Thymus (tissue), 11 donors: ENCODE data around the gene NDUFB2. TPM values are rescaled to one million over a fixed set of nuclear protein-coding genes. Genes with fewer than 3 reads are reported as not detected.
"Not testable (repeated sequence)": the region's sequence is repeated elsewhere in the genome, so short reads cannot be mapped to it uniquely, and the experiment has no call there.

Source experiments
- DNase-seq, 9 donors: peaks; one replicate each; pipeline ENCODE4 v3.0.0-alpha.2; 2013; ENCODE audit warnings: low spot score in 9 of 9, low read depth in 6 of 9, missing footprints in 1 of 9
- H3K27ac ChIP-seq, 2 donors: one replicate each; pipeline ENCODE4 v1.5.1; 2013; ENCODE audit warnings: control low read depth in 1 of 2, low read depth in 1 of 2, low read length in 1 of 2, mild to moderate bottlenecking in 1 of 2, moderate library complexity in 1 of 2
- H3K27me3 ChIP-seq, 2 donors: one replicate each; pipeline ENCODE4 v1.5.1; 2013; ENCODE audit warnings: low read length in 1 of 2; ENCODE audit not compliant: control insufficient read depth in 2 of 2, insufficient read depth in 1 of 2
- H3K36me3 ChIP-seq, 2 donors: one replicate each; pipeline ENCODE4 v1.5.1; 2013; ENCODE audit warnings: low read length in 1 of 2, mild to moderate bottlenecking in 1 of 2, moderate library complexity in 1 of 2; ENCODE audit not compliant: control insufficient read depth in 2 of 2, insufficient read depth in 2 of 2
- H3K4me1 ChIP-seq, 2 donors: one replicate each; pipeline ENCODE4 v1.5.1; 2013; ENCODE audit warnings: low read length in 2 of 2; ENCODE audit not compliant: control insufficient read depth in 2 of 2, insufficient read depth in 2 of 2
- H3K4me3 ChIP-seq, 2 donors: one replicate each; pipeline ENCODE4 v1.5.1; 2013; ENCODE audit warnings: low read length in 2 of 2, control low read depth in 1 of 2, mild to moderate bottlenecking in 1 of 2
- H3K9me3 ChIP-seq, 2 donors: one replicate each; pipeline ENCODE4 v1.5.1; 2013; ENCODE audit warnings: low read length in 1 of 2, mild to moderate bottlenecking in 1 of 2; ENCODE audit not compliant: control insufficient read depth in 2 of 2, insufficient read depth in 1 of 2
- WGBS: extraction: QIAGEN DNeasy Blood & Tissue Kit; methylation state at CpG from one replicate; pipeline ENCODE4 v1.1.7; 2013; 5-methylcytosine and 5-hydroxymethylcytosine counted together
- polyA plus RNA-seq: library from polyadenylated mRNA; stranded (reverse); fragments of 200-250 nt; gene quantifications from one replicate; pipeline ENCODE4 v1.2.3, GENCODE V29; 2013
- total RNA-seq: library from RNA; stranded (reverse); fragments of 120-200 nt; gene quantifications from one replicate; pipeline ENCODE4 v1.2.4, GENCODE V29; 2013
- donor health status: healthy.

The NDUFB2 gene
- total and polyA plus RNA-seq, 2 donors, result 209 to 254 TPM

DNA sequence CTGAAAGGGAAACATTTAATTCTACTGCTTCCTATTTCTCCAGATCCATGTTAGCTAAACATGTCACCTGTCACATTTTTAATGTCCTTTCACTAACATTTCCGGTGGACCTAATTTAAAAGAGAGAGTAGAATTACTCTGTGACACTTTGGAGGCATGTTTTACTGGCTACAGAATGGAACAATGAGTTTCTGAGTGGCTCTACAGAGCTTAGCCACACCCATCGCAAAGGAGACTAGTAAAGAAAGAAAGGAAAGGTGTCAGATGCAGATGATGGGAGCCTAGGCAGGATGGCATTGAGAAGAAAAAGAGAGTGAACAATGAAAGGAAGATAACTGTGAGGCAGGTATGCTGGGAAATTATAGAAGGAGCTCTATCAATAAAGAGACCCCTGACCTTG lies 35.9 kb downstream of the NDUFB2 start:
- Histone ChIP-seq H3K9me3 (no peaks in the 10 kb centered on the region), H3K36me3 (peaks cover 2 to 3% of the 10 kb centered on the region in 2 donors), H3K27ac (no peak overlapping the region), H3K27me3 (no peaks in the 10 kb centered on the region), H3K4me3 (no peak overlapping the region), H3K4me1 (no peaks in the 10 kb centered on the region)
- DNase-seq, result no peak
- 96% methylated on average over 2 of the region's 2 CpGs for WGBS

- DNase-seq, result no peak
- Histone ChIP-seq H3K9me3 (no peaks in the 10 kb centered on the region), H3K4me3 (no peak overlapping the region), H3K36me3 (peaks cover 3 to 15% of the 10 kb centered on the region in 2 donors), H3K27ac (no peak overlapping the region), H3K4me1 (no peaks in the 10 kb centered on the region), H3K27me3 (no peaks in the 10 kb centered on the region)
- 97% methylated on average over 2 of the region's 2 CpGs for WGBS
Observed at GRCh38 chr7:140734096-140734495, 37.6 kb downstream of the NDUFB2 start.

DNA sequence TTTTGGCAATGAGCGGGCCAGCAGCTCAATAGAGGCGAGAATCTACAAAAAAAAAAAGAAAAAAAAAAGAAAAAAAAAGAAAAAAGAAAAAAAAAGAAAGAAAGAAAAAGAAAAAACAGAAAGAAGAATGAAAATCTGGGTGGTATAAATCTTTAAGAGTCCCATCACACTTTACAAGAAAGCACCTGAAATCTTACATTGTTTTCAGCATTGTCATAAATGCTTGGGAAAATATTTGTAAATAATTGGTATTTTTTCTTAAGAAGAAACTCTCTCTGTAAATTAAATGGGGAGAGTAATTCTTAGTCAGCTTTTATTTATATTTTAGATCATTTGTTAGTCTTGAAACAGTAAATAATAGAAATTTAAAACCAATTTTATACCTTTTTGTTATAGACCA lies 38.2 kb downstream of the NDUFB2 start:
- no peak overlapping the region for H3K4me3 ChIP-seq
- H3K36me3 ChIP-seq, result peaks cover 6 to 21% of the 10 kb centered on the region in 2 donors
- H3K27ac ChIP-seq, result no peak overlapping the region
- H3K27me3 ChIP-seq, result no peaks in the 10 kb centered on the region
- H3K4me1 ChIP-seq, result no peaks in the 10 kb centered on the region
- no peaks in the 10 kb centered on the region for H3K9me3 ChIP-seq
- no peak for DNase-seq
- WGBS, result 98% methylated on average over 2 of the region's 2 CpGs

DNA sequence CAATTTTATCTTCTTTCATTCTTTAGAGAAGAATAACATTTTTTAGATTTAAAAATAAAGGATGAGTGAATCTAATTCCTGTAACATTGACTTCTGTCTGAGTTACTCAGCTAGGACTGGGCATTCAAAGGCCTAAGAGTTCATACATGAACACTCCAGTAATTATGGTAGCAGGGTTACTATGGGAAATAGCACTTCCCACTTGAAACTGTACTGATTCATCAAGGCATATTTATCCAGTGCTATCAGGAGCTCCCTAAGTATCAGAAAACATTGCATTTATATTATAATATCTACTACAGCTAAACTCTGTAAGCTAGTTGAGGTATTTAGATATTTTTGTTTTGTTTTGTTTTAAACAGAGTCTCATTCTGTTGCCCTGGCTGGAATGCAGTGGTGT lies 41.8 kb downstream of the NDUFB2 start:
- Histone ChIP-seq H3K9me3 (no peaks in the 10 kb centered on the region), H3K27ac (no peak overlapping the region), H3K4me3 (no peak overlapping the region), H3K4me1 (no peaks in the 10 kb centered on the region), H3K27me3 (no peaks in the 10 kb centered on the region), H3K36me3 (peaks cover 6 to 25% of the 10 kb centered on the region in 2 donors)
- no peak for DNase-seq

GRCh38 chr7:140743255-140743654 lies 46.7 kb downstream of the NDUFB2 start:
- peaks cover 6 to 28% of the 10 kb centered on the region in 2 donors for H3K36me3 ChIP-seq
- not testable (repeated sequence) for H3K4me1 ChIP-seq, H3K9me3 ChIP-seq, H3K27me3 ChIP-seq, H3K4me3 ChIP-seq, H3K27ac ChIP-seq, DNase-seq
- WGBS, result 95% methylated on average over 2 of the region's 4 CpGs

GRCh38 chr7:140744005-140744404 lies 47.5 kb downstream of the NDUFB2 start:
- Histone ChIP-seq H3K9me3 (no peaks in the 10 kb centered on the region), H3K36me3 (peaks cover 6 to 25% of the 10 kb centered on the region in 2 donors), H3K27ac (no peak overlapping the region), H3K4me1 (no peaks in the 10 kb centered on the region), H3K27me3 (no peaks in the 10 kb centered on the region), H3K4me3 (no peak overlapping the region)
- over 99% methylated on average over 2 of the region's 2 CpGs for WGBS
- no peak for DNase-seq

DNA sequence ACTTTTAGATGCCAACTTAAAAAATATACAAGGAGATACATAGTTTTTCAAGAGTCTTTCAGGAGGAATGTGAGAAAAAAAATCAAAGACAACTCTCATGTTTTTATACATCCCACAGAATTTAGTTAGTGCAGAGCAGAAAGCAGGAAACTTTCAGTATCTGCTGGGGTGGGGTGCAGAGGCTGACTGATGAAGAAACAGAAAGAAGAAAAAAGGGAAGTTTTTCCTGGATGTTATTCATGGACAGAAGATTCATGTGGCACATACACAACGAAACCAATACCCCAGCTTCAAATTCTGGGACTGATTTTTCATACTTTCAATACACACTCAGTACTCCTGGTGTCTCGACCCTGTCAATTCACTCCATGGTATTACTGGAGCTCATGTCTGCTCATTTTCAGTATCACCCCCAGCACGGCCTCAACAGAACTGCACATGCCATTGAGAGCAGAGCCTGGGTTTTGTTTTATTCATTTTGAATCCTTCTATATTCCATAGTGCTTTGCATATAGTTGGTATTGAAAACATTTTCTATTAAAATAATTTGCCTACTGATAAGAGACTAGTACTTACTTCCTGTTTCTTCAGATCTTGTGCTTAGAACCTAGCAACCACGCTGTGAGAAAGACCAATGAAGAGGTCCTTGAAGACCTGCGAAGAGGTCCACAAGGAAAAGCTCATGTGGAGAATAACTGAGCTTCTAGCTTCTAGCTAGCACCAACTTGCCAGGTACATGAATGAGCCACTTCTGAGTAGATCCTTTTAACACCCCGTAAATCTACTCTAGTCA lies 49.0 kb downstream of the NDUFB2 start:
- Histone ChIP-seq H3K4me1 (no peaks in the 10 kb centered on the region), H3K9me3 (no peaks in the 10 kb centered on the region), H3K4me3 (no peak overlapping the region), H3K36me3 (peaks cover 3 to 16% of the 10 kb centered on the region in 2 donors), H3K27ac (no peak overlapping the region), H3K27me3 (no peaks in the 10 kb centered on the region)
- WGBS, result 90% methylated on average over 6 of the region's 6 CpGs
- DNase-seq, result no peak

DNA sequence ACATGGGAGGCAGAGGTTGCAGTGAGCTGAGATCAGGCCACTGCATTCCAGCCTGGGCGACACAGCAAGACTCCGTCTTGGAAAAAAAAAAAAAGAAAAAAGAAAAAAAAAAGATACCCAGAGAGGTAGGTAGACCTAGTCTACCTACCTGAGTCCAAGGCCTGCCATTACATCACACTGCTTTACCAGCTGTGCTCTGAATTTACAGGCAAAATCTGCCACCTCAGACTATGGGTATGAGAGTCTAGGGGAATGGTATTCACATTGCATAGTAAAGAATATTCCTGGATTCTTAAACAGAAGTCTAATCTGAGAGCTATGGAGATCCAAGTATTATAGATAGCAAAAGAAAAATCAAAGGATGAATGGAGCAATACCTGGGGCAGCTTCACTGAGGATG lies 50.2 kb downstream of the NDUFB2 start:
- Histone ChIP-seq H3K4me1 (no peaks in the 10 kb centered on the region), H3K27me3 (no peaks in the 10 kb centered on the region), H3K36me3 (peaks cover 3 to 16% of the 10 kb centered on the region in 2 donors), H3K4me3 (no peak overlapping the region), H3K9me3 (no peaks in the 10 kb centered on the region), H3K27ac (no peak overlapping the region)
- no peak for DNase-seq
- WGBS, result 98% methylated on average over 2 of the region's 2 CpGs

DNA sequence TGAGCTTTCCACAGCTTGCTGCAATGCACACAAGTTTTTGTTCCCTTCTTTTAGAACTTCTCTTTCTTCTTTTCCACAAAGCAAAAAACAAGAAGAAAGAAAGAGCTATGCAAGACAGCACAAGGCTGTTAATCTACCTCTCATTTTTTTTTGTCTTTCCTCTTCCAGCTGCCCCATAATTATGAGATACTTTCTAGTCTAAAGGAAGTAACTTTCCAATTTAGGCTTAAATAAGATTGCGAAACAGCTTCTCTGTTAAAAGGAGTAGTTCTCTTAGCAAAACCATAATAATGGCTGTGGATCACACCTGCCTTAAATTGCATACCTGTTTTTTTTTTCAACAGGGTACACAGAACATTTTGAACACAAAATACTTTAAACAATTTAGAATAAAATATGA lies 56.0 kb downstream of the NDUFB2 start:
- no peak for DNase-seq
- Histone ChIP-seq H3K27ac (no peak overlapping the region), H3K4me3 (no peak overlapping the region), H3K36me3 (peaks cover 0 to 15% of the 10 kb centered on the region in 2 donors), H3K27me3 (no peaks in the 10 kb centered on the region), H3K9me3 (no peaks in the 10 kb centered on the region), H3K4me1 (no peaks in the 10 kb centered on the region)
- 100% methylated on average over 1 of the region's 1 CpG for WGBS
